ENCODE measurements around the gene SLC25A23. TPM values are rescaled to one million over a fixed set of nuclear protein-coding genes. Genes with fewer than 3 reads are reported as not detected.
A peak's percentile ranks its signal among the peaks of the same experiment; 100 is the strongest.

SLC25A23 gene
- total and polyA plus RNA-seq, 2 experiments from 2014 or later: 56.6 to 59.0 TPM

- H3K79me2 ChIP-seq: peaks cover 15% of the 10 kb centered on the region
- peak within 1 kb of the TSS; percentile 75 for H3K4me3 ChIP-seq
- peaks cover 4% of the 10 kb centered on the region for H4K20me1 ChIP-seq (ENCODE audit: insufficient read depth, poor library complexity, severe bottlenecking)
- H3K4me2 ChIP-seq: peak within 1 kb of the TSS; percentile 81
- WGBS (ENCODE audit: low lambda C conversion rate, missing lambda C conversion rate): 2% methylated on average over 43 of the region's 65 CpGs
- no peaks in the 10 kb centered on the region for H3K36me3 ChIP-seq (replicated peaks; ENCODE audit: insufficient read depth, low read depth)
- peak; percentile 96 for DNase-seq (ENCODE audit: low spot score)
- no peaks in the 10 kb centered on the region for H3K9me2 ChIP-seq (replicated peaks; ENCODE audit: insufficient read depth)
- no peak for TF ChIP-seq EZH2 (IDR thresholded peaks at IDR 0.05; ENCODE audit: borderline replicate concordance)
- TF ChIP-seq, protein P1, sequence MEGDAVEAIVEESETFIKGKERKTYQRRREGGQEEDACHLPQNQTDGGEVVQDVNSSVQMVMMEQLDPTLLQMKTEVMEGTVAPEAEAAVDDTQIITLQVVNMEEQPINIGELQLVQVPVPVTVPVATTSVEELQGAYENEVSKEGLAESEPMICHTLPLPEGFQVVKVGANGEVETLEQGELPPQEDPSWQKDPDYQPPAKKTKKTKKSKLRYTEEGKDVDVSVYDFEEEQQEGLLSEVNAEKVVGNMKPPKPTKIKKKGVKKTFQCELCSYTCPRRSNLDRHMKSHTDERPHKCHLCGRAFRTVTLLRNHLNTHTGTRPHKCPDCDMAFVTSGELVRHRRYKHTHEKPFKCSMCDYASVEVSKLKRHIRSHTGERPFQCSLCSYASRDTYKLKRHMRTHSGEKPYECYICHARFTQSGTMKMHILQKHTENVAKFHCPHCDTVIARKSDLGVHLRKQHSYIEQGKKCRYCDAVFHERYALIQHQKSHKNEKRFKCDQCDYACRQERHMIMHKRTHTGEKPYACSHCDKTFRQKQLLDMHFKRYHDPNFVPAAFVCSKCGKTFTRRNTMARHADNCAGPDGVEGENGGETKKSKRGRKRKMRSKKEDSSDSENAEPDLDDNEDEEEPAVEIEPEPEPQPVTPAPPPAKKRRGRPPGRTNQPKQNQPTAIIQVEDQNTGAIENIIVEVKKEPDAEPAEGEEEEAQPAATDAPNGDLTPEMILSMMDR (IDR thresholded peaks at IDR 0.05; ENCODE audit: poor library complexity): no peak
- no peak for TF ChIP-seq EZH2phosphoT487 (IDR thresholded peaks at IDR 0.05; ENCODE audit: low read depth, severe bottlenecking, unreplicated experiment)
- peak within 1 kb of the TSS; percentile 96 for H3K27ac ChIP-seq
- H3K9me3 ChIP-seq (ENCODE audit: low read depth): no peaks in the 10 kb centered on the region
- peak within 1 kb of the TSS; percentile 56 for H2AFZ ChIP-seq
- no peaks in the 10 kb centered on the region for H3K4me1 ChIP-seq (ENCODE audit: insufficient read depth)
- no peaks in the 10 kb centered on the region for H3K27me3 ChIP-seq
Measured at GRCh38 chr19:6464070-6464873, 4.7 kb upstream of the SLC25A23 start, which contains the start of gene CRB3. Gene CRB3, plus strand, starts transcription at chr19:6464271. Its CDS starts 431 bp downstream, at chr19:6464702.

- WGBS (ENCODE audit: low lambda C conversion rate, missing lambda C conversion rate): 1% methylated on average over 41 of the region's 57 CpGs
- TF ChIP-seq, protein P1 (IDR thresholded peaks at IDR 0.05; ENCODE audit: poor library complexity): peak; percentile 43
- no peak for TF ChIP-seq EZH2phosphoT487 (IDR thresholded peaks at IDR 0.05; ENCODE audit: low read depth, severe bottlenecking, unreplicated experiment)
- no peaks in the 10 kb centered on the region for H3K9me3 ChIP-seq (ENCODE audit: low read depth)
- no peaks in the 10 kb centered on the region for H3K9me2 ChIP-seq (replicated peaks; ENCODE audit: insufficient read depth)
- H3K79me2 ChIP-seq: peaks cover 15% of the 10 kb centered on the region
- no peaks in the 10 kb centered on the region for H4K20me1 ChIP-seq (ENCODE audit: insufficient read depth, poor library complexity, severe bottlenecking)
- peak overlapping the region; percentile 89 for H3K27ac ChIP-seq
- peak; percentile 99 for DNase-seq (ENCODE audit: low spot score)
- H3K4me2 ChIP-seq: peak overlapping the region; percentile 91
- H3K27me3 ChIP-seq: no peaks in the 10 kb centered on the region
- peaks cover 6% of the 10 kb centered on the region for H3K4me1 ChIP-seq (ENCODE audit: insufficient read depth)
- H2AFZ ChIP-seq: peak overlapping the region; percentile 65
- H3K36me3 ChIP-seq (replicated peaks; ENCODE audit: insufficient read depth, low read depth): no peaks in the 10 kb centered on the region
- H3K4me3 ChIP-seq: peak overlapping the region; percentile 97
Measured at GRCh38 chr19:6460099-6460884, 700 bp upstream of the SLC25A23 start.

DNA sequence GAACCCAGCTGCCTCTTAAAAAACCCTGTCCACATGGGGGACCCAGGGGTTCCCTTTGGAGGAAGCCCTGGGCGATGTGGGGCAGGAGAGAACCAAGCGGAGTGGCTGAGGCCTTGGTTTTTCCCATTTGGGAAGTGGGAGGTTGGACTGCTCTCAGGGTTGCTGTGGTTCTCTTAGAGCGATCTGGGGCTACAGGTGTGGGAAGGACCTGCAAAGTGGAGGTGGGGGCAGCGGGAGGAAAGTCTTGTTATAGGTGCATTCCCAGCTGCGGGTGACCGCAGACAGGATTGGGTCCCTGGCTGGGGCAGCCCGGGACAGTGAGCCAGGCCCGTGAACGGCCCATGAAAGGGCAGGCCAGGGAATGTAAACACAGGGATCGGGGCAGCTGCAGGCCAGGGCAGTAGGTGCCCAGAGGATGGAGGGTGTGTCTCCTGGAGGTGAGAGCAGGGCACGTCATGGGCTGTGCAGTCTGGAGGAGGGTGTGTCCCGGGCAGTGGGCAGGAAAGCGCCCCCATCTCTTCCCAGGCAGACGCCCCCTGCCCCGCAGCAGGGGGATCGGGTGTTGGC is 814 bp downstream of the SLC25A23 start:
- no peaks in the 10 kb centered on the region for H3K9me3 ChIP-seq (ENCODE audit: low read depth)
- peak; percentile 44 for DNase-seq (ENCODE audit: low spot score)
- H2AFZ ChIP-seq: peak overlapping the region; percentile 65
- TF ChIP-seq, protein P1 (IDR thresholded peaks at IDR 0.05; ENCODE audit: poor library complexity): no peak
- TF ChIP-seq EZH2 (IDR thresholded peaks at IDR 0.05; ENCODE audit: borderline replicate concordance): no peak
- TF ChIP-seq EZH2phosphoT487 (IDR thresholded peaks at IDR 0.05; ENCODE audit: low read depth, severe bottlenecking, unreplicated experiment): no peak
- H3K4me1 ChIP-seq (ENCODE audit: insufficient read depth): peaks cover 6% of the 10 kb centered on the region
- peaks cover 7% of the 10 kb centered on the region for H3K79me2 ChIP-seq
- H3K4me3 ChIP-seq: peak overlapping the region; percentile 97
- H3K27ac ChIP-seq: peak overlapping the region; percentile 55
- no peaks in the 10 kb centered on the region for H3K27me3 ChIP-seq
- H3K4me2 ChIP-seq: peak overlapping the region; percentile 91
- H3K36me3 ChIP-seq (replicated peaks; ENCODE audit: insufficient read depth, low read depth): no peaks in the 10 kb centered on the region
- no peaks in the 10 kb centered on the region for H3K9me2 ChIP-seq (replicated peaks; ENCODE audit: insufficient read depth)
- H4K20me1 ChIP-seq (ENCODE audit: insufficient read depth, poor library complexity, severe bottlenecking): no peaks in the 10 kb centered on the region
- WGBS (ENCODE audit: low lambda C conversion rate, missing lambda C conversion rate): 31% methylated on average over 16 of the region's 16 CpGs
